Breast epithelium (tissue), 3 donors: ENCODE results near the gene PSMD2.

ENCODE experiments used
- CTCF ChIP-seq, 3 donors: fragments of 450-650 bp; IDR thresholded peaks; one replicate each; pipeline ENCODE4 v1.5.1; 2016 to 2017; ENCODE audit warnings: antibody characterized with exemption in 3 of 3, mild to moderate bottlenecking in 3 of 3, moderate library complexity in 3 of 3
- POLR2A ChIP-seq: fragments of 450-650 bp; IDR thresholded peaks from one replicate; pipeline ENCODE4 v1.6.1; 2016; ENCODE audit warnings: antibody characterized with exemption, mild to moderate bottlenecking, moderate library complexity

- no peak for TF ChIP-seq POLR2A
- TF ChIP-seq CTCF (IDR thresholded peaks at IDR 0.05) = no peak
Measured at GRCh38 chr3:184272269-184272668, 26.8 kb upstream of the PSMD2 start.
